HG02943 (cell line): ENCODE measurements around the gene CALN1.
"Not testable (repeated sequence)": the region's sequence is repeated elsewhere in the genome, so short reads cannot be mapped to it uniquely, and the experiment has no call there.

Source experiments
- ATAC-seq: cut with Tn5 transposase; IDR thresholded peaks from one replicate; pipeline ENCODE4 v1.9.1; 2021; ENCODE audit warnings: mild to moderate bottlenecking, low read depth, moderate library complexity; ENCODE audit not compliant: unreplicated experiment

Gene CALN1

DNA sequence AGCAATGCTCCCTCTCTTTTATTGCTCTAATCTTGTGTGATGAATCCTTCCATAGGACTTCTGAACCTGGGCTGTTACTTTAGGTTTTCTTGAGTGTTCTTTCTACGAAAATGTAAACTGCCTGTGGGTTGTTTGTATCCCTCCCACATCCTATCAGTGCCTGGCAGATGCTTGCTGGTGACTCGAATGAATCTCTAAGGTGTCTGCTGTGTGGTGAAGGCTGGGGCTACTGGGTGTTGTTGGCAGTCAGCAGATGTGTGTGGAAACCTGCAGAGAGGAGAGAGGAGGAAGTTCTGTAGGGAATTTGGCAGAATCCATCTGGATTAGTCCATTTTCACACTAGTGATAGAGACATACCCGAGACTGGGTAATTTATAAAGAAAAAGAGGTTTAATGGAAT is 639.4 kb downstream of the CALN1 start:
- ATAC-seq, result no peak

DNA sequence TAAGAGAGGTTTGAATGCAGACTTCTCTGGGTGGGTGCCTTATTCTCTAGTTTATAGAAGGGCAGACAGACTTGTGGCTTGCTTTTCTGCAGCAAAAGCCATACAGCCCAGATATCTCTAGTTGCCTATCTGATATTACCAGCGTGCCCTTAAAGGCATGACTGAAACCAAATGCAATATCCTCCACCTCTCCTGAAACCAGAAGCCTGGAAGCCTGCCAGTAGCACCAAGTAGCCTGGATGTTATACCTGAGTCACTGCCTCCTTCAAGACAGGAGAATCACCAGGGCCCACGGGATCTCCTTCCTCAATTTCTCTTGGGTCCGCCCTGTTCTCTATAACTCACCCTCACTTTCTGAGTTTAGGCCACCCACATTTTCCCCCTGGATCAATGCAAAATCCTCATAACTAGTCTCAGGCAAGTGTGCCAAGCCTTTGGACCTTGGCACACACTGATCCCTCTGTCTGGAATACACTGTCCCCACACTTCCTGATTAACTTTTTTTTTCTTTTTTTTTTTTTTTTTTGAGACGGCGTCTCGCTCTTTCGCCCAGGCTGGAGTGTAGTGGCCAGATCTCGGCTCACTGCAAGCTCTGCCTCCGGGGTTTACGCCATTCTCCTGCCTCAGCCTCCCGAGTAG is 641.8 kb downstream of the CALN1 start:
- no peak for ATAC-seq

DNA sequence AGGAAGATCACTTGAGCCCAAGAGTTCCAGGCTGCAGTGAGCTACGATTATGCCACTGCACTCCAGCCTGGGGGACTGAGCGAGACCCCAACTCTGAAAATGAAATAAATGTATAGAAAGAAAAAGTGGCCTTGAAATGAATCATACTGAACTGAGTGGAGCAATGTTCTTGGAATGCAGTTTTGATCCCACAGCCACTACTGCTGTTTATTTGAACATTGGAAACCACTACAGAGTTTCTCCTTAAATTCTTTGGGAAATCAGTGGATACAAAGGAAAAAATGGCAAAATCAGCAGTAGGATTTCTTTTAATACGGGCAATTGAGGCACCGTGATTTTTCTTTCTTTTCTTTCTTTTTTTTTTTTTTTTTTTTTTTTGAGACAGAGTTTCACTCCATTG is 642.8 kb downstream of the CALN1 start:
- no peak for ATAC-seq

DNA sequence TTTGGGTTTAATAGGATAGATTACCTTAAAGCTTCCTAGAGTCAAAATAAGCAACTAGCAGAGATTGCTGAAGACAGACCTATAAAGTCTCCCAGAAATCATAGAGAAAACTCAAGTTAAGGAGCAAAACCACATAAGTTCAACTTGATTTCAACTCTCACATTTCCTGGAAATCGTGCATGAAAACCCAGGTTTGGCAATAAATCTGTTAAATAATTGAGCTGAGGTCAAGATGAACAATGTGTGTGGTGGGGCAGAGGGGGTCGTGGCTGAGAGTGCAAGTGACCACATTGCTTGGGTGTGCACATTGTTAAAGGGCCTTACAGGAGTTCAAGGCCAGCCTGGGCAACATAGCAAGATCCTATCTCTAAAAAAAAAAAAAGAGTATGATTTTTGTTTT is 643.7 kb downstream of the CALN1 start:
- ATAC-seq, result no peak

DNA sequence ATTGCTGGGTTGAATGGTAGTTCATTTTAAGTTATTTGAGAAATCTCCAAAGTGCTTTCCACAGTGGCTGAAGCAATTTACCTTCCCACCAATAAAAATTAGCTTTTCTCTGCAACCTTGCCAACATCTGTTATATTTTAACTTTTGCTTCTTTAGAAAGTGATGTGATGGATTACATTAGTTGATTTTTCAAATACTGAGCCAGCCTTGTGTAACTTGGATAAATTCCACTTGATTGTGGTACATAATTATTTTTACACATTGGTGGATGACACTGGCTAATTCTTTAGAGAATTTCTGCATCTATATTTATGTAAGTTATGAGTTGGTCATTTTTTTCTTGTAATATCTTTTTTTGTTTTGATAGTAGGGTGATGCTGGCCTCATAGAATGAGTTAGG is 646.1 kb downstream of the CALN1 start:
- ATAC-seq, result no peak

DNA sequence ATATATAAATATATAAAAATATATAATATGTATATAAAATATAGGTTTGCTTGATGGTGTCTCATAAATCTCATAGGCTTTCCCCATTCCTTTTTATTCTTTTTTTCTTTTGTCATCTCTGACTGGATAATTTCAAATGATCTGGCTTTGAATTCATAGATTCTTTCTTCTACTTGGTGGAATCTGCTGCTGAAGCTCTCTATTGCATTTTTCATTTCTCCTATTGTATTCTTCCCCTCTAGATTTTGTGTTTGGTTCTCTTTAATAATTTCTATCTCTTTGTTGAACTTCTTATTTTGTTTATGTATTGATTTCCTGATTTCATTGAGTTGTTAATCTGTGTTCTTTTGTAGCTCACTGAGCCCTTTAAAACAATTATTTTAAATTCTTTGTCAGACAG is 650.8 kb downstream of the CALN1 start:
- no peak for ATAC-seq

DNA sequence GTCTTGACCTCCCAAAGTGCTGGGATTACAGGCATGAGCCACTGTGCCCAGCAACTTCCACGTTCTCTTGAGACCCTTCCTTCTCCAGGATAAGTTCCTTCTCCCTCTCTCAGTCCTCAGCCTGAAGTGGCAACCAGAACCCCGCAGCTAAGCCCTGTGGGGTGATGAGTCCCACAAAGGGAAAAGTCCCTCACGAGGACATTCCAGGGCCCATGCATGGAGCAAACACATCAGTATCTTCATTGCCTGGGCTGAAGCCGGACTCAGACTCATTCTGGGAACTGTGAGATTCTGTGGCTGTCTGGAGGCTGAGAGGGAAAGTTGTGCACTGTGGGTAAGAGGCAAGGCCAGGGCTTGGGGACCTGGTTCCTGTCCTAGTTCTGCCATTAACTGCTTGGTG is 657.3 kb downstream of the CALN1 start:
- no peak for ATAC-seq

DNA sequence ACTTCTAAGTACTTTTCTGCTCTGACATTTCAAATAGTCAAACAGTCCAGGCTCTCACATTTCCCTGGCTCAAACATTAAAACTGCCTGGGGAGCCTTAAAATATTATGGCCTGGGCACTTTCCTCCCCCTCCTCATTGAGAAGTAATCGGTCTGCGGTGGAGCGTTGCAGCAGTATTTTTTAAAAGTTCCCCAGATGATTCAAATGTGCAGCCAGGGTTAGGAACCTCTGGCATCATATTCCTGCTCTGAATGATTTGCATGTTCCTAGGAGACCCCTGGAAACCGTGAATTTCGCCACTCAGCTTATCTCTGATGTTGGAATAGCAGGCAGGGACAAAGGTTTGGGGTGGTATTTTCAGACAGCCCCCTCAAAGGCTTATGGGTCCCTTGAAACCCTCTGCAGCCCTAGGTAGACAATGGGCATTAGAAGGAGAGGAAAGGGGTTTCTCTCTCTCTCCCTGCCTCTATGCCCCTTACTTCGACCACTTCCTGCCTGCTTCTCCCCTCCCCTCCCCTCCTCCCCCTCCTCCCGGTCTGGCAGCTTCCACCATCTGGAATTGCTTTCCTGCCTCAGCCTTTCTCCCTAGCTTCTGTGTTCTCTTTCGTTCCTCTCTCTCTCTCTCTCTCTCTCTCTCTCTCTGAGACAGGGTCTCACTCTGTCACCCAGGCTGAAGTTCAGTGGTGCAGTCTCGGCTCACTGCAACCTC is 658.0 kb downstream of the CALN1 start:
- no peak for ATAC-seq

DNA sequence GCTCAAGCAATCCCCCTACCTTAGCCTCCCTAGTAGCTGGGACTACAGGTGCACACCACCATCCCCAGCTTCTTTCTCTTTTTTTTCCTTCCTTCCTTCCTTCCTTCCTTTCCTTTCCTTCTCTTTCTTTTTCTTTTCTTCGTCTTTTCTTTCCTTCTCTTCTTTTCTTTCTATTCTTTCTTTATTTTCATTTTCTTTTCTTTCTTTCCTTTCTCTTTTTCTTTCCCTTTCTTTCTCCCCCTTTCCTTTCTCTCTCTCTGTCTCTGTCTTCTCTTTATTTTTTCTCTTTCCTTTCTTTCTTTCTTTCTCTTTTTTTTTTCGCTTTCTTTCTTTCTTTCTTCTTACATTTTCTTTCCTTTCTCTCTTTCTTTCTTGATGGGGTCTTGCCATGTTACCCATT is 658.9 kb downstream of the CALN1 start:
- ATAC-seq, result no peak

DNA sequence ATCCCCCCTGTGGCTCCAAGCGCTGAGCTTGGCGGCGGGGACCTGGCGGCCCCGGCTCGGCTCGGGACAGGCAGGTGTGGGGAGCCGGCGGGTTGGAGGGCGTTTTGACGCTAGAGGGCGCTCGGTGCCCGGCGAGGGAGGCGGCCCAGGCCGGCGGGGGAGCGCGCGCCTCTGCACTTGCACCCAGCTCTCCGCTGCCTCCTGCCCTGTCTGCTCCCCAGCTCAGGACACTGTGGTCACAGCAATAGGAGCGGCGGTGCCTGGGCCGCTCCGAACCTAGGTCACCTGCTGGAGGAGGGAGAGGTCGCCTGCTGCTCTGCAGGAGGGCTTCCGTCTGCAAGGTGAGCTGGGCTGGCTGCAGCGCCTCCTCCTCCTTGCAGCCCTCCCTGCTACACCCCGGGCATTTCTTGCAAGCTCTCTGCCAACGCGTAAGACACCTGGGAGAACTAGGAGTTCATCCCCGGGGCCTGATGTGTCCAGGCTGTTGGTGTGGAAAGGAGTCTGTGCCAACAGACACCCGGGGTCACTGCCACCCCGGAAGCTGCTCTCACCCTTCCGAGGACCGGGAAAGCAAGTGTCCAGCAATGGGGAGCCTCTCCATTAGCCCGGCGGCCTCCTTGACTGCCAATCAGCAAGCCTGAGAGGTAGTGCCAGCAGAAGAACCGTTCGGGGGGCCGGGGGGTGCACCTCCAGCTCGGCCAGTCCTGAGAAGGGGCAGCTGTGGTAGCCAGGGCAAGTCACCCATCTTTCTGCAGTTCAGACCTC is 659.8 kb downstream of the CALN1 start:
- no peak for ATAC-seq

DNA sequence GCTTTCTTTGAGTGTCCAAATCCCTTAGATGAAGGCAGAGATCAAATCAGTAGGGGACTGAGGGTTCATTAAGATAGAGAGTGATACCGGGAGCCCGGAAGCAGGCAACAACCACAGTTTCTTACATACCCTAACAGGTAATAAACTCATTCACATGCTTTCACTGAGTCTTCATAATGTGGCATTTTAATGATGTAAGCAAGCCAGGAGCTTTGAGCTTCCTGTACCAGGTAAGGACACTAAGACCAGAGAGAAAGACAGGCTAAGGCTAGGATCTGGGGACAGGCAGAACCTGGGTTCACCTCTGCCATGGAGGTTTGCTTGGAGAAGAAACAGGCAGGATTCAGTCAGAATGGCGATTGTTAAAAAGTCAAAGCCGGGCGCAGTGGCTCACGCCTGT is 661.8 kb downstream of the CALN1 start:
- no peak for ATAC-seq

DNA sequence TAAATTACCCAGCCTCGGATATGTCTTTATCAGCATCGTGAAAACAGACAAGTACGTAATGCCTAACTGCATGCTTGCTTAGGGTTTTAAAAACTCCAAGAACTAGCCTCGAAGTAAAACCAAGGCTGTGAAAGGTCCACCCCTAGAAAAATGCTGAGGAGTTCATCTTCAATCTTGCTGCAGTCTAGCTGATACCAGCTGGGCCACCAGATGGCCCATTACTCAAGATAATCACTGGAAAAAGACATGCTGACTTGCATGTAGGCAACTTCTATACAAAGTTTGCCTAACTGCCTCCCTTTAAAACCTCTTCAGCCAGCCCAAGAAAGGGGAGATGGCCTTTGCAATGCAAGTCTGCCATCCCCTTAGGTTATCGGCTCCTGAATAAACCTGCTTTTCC is 666.1 kb downstream of the CALN1 start:
- no peak for ATAC-seq

DNA sequence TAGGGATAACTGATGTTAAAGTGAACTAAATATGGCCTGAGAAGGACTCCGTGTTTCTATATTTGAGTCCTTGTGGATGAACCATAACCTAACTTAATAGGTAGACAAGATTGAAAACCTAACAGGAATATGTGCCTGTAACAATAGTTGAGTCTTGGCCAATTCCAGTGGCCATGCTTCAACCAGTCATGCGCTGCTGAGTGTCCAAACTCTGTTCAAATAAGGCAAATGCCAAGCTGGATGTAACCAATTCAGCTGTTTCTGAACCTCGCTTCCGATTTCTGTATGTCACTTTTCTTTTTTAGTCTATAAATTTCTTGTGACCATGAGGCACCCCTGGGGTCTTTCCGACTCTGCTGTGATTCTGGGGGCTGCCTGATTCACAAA is 672.0 kb downstream of the CALN1 start:
- ATAC-seq, result no peak

DNA sequence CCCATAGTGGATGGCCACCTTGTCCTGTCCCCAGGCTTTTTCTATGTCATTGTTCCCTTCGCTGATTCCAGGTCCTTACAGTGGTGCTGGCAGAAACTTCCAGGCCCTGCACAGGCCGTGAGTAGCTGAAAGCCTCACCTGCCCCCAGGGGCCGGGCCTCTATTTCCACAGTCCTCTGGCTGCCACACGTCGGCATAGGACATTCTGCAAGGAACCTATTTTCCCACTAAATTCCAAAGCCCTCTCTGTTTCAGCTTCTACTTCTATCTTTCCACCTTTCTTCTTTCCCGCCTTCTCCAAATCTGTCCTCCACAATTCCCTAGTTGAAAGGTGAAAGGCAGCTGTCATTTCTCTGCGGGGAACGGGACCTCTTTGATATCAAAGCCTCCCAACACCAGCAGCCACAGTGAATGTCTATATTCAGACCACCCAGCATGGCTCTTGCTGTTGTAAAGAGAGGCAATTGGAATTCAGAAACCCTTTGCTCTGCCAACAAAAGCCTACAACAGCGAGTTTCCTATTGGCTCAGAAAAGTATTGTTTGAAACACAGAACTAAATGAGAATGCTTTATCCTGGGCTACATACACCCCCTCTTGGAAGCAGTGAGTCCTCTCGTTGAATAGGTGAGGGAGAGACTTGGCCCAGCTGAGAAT is 672.5 kb downstream of the CALN1 start:
- ATAC-seq, result no peak

DNA sequence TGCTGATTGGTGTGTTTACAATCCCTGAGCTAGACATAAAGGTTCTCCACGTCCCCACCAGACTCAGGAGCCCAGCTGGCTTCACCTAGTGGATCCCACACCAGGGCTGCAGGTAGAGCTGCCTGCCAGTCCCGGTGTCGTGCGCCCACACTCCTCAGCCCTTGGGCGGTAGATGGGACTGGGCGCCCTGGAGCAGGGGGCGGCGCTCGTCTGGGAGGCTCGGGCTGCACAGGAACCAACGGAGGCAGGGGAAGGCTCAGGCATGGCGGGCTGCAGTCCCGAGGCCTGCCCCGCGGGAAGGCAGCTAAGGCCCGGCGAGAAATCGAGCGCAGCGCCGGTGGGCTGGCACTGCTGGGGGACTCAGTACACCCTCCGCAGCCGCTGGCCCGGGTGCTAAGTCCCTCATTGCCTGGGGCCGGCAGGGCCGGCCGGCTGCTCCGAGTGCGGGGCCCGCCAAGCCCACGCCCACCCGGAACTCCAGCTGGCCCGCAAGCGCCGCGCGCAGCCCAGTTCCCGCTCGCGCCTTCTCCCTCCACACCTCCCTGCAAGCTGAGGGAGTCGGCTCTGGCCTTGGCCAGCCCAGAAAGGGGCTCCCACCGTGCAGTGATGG is 674.1 kb downstream of the CALN1 start:
- ATAC-seq, result not testable (repeated sequence)

DNA sequence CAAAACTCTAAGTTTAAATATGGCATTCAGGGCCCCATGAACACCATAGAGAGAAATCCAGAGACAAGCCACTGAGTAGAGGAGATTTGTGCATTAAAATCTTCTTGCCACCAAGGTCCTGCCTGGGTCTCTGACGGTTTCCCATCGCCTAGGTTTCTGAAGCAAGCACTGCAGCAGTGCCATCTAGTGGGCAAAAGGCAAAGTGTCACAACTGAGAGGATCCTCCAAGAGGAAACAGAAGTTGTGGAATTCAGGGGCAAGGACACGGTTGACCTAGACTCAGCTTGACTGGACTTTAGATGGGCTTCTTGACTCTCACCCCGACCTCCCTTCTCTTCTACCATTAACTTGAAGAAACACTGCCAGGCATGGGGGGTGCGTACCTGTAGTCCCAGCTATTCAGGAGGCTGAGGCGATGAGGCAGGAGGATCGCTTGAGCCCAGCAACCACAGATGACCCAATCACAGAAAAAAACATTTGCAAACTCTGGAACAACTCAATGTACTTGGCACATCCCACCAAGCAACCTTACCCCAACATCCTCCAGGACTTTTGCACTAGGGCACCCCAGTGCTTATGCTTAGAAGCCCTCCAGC is 676.1 kb downstream of the CALN1 start:
- no peak for ATAC-seq

DNA sequence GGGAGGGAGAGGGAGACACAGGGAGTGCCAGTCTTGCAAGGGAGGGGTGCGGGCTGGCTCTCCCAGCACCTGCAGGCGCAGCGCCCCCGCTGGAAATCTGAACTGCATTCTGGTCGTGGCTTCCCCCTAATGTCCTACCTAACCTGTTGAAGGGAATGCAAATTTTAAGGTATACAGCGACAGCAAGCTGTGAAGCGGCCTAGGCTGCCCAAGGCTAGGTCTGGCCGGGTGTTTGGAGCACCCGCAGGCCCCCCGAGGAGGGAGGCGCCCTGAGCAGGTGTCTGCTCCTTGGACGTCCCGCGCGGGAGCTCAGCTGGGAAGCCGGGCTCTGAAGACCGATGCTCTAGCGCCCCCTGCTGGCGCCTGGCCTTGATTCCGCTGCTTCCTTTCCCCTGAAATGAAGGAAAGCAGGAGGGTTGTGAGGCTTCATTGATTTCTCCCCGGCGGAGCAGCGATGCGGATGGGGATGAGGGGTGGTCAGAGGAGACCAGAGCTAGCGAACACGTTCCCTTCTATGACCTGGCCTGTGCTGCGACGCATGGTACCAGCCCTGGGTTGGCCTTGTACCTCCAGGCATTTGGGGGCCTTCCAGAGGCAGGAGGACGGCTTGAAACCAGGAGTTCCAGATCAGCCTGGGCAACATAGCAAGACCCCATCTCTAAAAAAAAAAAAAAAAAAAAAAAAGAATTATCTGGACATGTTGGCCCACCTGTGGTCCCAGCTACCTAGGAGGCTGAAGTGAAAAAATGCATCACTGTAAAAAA is 678.8 kb downstream of the CALN1 start:
- no peak for ATAC-seq

DNA sequence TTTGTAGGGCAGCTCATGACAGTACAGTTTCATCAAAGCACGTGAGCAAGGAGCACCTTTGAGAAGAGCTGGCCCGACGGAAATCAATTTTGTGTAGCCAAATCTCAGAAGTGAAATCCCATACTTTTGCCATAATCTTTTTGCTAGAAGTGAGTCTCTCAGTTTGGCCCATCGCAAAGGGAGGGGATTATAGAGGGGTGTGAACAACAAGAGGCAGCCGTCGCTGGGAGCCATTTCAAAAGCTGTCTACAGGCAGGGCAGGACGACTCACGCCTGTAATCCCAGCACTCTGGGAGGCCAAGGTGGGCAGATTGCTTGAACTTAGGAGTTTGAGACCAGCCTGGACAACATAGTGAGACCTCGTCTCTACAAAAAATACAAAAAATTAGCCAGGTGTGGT is 680.4 kb downstream of the CALN1 start:
- no peak for ATAC-seq
